NCI-H748 (cell line): ENCODE results near the gene ADAMTS12.
"Not testable (repeated sequence)": the region's sequence is repeated elsewhere in the genome, so short reads cannot be mapped to it uniquely, and the experiment has no call there.

ENCODE experiments used
- DNase-seq: peaks from one replicate; lab custom pipeline; 2025; ENCODE audit not compliant: unreplicated experiment; lab: John Stamatoyannopoulos, UW

Gene ADAMTS12

GRCh38 chr5:33595303-33595702, 296.5 kb downstream of the ADAMTS12 start:
- no peak for DNase-seq

- DNase-seq = no peak
These were observed 297.8 kb downstream of the ADAMTS12 start for GRCh38 chr5:33594006-33594405.

GRCh38 chr5:33592245-33592644, 299.5 kb downstream of the ADAMTS12 start:
- DNase-seq = no peak

- peak; percentile 81 for DNase-seq
These were observed 303.0 kb downstream of the ADAMTS12 start for GRCh38 chr5:33588654-33589372.

- no peak for DNase-seq
These were observed 308.5 kb downstream of the ADAMTS12 start for GRCh38 chr5:33583332-33583731.

- no peak for DNase-seq
These were observed 309.4 kb downstream of the ADAMTS12 start for GRCh38 chr5:33582417-33582816.

- DNase-seq = no peak
These were observed 312.0 kb downstream of the ADAMTS12 start for GRCh38 chr5:33579789-33580188.

- no peak for DNase-seq
These were observed 312.6 kb downstream of the ADAMTS12 start for GRCh38 chr5:33579152-33579551.

GRCh38 chr5:33576726-33577590, 314.8 kb downstream of the ADAMTS12 start:
- DNase-seq = no peak

GRCh38 chr5:33565324-33565723, 326.5 kb downstream of the ADAMTS12 start:
- DNase-seq = no peak

GRCh38 chr5:33563983-33564908, 327.5 kb downstream of the ADAMTS12 start:
- DNase-seq = no peak

GRCh38 chr5:33563530-33563929, 328.3 kb downstream of the ADAMTS12 start:
- no peak for DNase-seq

- DNase-seq = no peak
These were observed 333.3 kb downstream of the ADAMTS12 start for GRCh38 chr5:33558489-33558888.

GRCh38 chr5:33557605-33558004, 334.2 kb downstream of the ADAMTS12 start:
- DNase-seq = no peak

GRCh38 chr5:33556330-33557328, 335.2 kb downstream of the ADAMTS12 start:
- peak; percentile 55 for DNase-seq

GRCh38 chr5:33549982-33550567, 341.7 kb downstream of the ADAMTS12 start:
- DNase-seq = no peak

GRCh38 chr5:33539790-33540189, 352.0 kb downstream of the ADAMTS12 start:
- DNase-seq = not testable (repeated sequence)

GRCh38 chr5:33539212-33539611, 352.6 kb downstream of the ADAMTS12 start:
- DNase-seq = no peak

- no peak for DNase-seq
These were observed 353.6 kb downstream of the ADAMTS12 start for GRCh38 chr5:33538201-33538600.

- no peak for DNase-seq
These were observed 354.6 kb downstream of the ADAMTS12 start for GRCh38 chr5:33537240-33537639.
